Subcutaneous adipose tissue (tissue), 4 donors: ENCODE measurements around the gene SYTL3. TPM values are rescaled to one million over a fixed set of nuclear protein-coding genes. Genes with fewer than 3 reads are reported as not detected.

Source experiments
- total RNA-seq, 4 donors: library from RNA; depleted of rRNA; stranded (reverse); fragments of >200 nt; gene quantifications; one replicate each; pipeline ENCODE4 v1.1.0, GENCODE V29; 2016
- TF ChIP-seq, protein P1 (sequence below): fragments of 450-650 bp; IDR thresholded peaks from one replicate; pipeline ENCODE4 v1.5.1; 2016; ENCODE audit warnings: low read depth, mild to moderate bottlenecking, control low read depth, antibody characterized with exemption, moderate library complexity

SYTL3 gene
- total RNA-seq, 4 donors from 2014 or later = 1.3 to 18.2 (median 6.3) TPM

DNA sequence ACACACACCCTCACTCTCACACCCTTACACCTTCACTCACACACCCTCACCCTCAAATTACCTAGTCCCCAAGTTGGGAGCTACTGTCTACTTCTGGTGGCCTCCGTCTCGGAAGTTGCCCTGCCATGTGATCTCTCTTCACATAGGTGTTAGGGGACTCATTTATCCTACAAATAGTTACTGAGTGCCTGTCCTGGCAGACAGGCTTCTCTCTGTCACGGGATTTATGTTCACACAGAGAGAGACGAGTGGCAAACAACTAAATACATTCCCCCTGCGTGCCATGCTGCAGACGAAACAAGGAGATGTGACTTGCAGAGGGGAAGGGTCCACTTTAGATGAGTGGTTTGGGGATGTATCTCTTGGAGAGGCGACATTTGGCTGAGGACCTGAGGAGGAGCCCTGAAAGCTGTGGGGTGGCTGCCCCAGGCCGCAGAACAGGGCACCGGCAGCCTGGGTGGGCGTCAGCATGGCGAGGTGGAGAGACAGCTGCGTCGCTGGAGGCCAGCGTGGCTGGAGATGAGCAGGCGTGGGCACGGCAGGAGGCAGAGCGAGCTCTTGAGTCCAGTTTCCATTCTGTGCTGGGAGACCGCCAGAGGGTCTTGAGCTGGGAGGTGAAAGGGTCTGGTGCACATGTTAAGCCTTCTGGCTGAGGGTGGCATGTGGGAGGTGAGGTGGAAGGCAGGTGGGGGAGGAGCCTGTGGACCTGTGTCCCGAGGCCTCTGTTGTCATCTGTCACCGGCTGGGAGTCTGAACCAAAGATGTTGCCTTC lies 22.5 kb upstream of the SYTL3 start:
- TF ChIP-seq, protein P1, sequence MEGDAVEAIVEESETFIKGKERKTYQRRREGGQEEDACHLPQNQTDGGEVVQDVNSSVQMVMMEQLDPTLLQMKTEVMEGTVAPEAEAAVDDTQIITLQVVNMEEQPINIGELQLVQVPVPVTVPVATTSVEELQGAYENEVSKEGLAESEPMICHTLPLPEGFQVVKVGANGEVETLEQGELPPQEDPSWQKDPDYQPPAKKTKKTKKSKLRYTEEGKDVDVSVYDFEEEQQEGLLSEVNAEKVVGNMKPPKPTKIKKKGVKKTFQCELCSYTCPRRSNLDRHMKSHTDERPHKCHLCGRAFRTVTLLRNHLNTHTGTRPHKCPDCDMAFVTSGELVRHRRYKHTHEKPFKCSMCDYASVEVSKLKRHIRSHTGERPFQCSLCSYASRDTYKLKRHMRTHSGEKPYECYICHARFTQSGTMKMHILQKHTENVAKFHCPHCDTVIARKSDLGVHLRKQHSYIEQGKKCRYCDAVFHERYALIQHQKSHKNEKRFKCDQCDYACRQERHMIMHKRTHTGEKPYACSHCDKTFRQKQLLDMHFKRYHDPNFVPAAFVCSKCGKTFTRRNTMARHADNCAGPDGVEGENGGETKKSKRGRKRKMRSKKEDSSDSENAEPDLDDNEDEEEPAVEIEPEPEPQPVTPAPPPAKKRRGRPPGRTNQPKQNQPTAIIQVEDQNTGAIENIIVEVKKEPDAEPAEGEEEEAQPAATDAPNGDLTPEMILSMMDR = no peak

DNA sequence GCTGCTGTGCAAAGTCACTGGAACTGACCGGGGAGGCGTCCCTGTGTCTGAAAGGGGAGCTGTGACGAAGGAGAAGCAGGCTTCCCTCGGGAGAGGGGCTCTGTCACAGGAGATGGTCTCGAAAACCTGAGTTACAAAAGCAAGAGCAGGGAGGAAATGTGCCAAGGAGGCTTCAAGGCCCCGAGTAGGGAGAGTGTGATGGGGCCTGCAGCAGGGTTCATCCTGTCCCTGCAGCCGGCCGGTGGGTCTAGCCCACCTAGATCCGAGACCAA lies 22.0 kb upstream of the SYTL3 start:
- TF ChIP-seq, protein P1 = no peak

DNA sequence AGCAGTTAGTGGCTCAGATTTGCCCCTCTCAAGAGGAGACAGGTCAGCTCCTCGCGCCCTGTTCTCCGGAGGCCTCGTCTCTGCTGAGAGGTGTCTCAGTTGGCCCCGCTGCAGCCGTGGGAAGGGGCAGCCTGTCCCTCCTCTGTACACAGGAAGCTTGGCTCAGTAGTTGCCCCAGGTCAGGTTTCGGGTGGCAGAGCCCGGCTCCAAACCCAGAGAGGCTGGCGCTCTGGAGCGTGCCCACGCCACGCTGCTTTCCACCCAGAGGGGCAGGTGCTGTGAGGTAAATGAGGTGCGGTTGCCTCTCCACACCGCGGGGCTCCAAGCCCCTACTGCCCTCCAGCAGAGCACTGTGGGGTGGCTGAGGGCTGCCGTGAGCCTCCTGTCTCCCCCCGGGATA lies 21.3 kb upstream of the SYTL3 start:
- TF ChIP-seq, protein P1 = no peak

GRCh38 chr6:158629367-158630221 lies 20.3 kb upstream of the SYTL3 start:
- TF ChIP-seq, protein P1 = no peak

DNA sequence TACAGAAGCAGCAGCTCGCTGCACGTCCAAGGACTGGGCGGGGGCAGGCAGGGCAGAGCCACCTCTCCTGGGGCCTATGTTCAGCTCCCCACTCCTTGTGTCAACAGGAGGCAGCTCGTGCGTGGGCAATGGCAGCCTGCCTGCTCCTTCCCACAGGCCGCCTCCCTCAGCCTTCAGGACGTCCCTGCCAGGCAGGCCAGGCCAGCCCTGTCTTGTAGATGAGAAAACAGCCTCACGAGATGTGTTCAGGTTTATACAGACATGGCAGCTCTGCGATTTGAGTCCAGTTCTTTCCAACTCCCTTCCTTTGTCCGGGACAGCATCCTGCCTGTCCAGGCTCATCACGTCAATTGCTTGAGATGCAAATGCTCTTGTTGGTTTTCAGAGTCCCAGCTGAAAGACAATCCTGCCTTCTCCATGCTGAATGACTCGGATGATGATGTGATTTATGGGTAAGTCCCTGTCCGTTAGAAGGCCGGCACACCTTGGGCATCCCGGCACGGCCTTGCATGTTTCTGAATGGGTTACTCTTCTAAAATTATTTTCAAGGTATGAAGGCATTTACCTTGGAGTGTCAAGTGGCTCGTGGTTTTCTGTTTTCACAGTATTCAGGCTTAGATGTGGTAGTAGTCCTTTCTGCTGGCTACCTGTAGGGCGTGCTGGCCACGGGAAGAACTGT lies 18.8 kb upstream of the SYTL3 start:
- TF ChIP-seq, protein P1 = no peak

GRCh38 chr6:158631678-158632537 lies 17.9 kb upstream of the SYTL3 start:
- TF ChIP-seq, protein P1 = no peak
